Measurements from ENCODE around the gene TPST2.

TPST2 gene

DNA sequence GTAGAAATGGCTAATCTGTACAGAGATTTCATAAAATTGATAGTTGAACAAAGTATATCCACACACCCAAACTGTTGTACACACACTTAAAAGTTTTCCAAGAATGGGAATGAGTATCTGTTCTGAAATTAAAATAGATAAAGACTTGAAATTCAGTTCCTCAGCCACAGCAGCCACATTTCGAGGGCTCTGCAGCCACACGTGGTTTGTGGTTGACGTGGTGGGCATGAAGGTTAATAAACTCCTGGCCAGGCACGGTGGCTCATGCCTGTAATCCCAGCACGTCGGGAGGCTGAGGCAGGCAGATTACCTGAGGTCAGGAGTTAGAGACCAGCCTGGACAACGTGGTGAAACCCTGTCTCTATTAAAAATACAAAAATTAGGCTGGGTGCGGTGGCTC is 24.0 kb downstream of the TPST2 start:
- H3F3A ChIP-seq (ENCODE audit: insufficient read depth, low read length) = no peaks in the 10 kb centered on the region
- H3K4me1 ChIP-seq (ENCODE audit: low read length) = peaks cover 7% of the 10 kb centered on the region; the same call in 1 of the 2 replicates
- H3K27ac ChIP-seq (ENCODE audit: low read length) = no peak overlapping the region
- no peaks in the 10 kb centered on the region for H3K9me3 ChIP-seq (replicated peaks; ENCODE audit: insufficient read depth, low read length)
- TF ChIP-seq EZH2phosphoT487 (IDR thresholded peaks at IDR 0.05; ENCODE audit: low read length) = no peak
- TF ChIP-seq, protein P1, sequence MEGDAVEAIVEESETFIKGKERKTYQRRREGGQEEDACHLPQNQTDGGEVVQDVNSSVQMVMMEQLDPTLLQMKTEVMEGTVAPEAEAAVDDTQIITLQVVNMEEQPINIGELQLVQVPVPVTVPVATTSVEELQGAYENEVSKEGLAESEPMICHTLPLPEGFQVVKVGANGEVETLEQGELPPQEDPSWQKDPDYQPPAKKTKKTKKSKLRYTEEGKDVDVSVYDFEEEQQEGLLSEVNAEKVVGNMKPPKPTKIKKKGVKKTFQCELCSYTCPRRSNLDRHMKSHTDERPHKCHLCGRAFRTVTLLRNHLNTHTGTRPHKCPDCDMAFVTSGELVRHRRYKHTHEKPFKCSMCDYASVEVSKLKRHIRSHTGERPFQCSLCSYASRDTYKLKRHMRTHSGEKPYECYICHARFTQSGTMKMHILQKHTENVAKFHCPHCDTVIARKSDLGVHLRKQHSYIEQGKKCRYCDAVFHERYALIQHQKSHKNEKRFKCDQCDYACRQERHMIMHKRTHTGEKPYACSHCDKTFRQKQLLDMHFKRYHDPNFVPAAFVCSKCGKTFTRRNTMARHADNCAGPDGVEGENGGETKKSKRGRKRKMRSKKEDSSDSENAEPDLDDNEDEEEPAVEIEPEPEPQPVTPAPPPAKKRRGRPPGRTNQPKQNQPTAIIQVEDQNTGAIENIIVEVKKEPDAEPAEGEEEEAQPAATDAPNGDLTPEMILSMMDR (IDR thresholded peaks at IDR 0.05; ENCODE audit: low read length) = no peak
- H3K79me2 ChIP-seq (ENCODE audit: low read length) = peaks cover 98% of the 10 kb centered on the region
- no peak overlapping the region for H2AFZ ChIP-seq (ENCODE audit: low read length)
- no peak for DNase-seq
- H3K9me2 ChIP-seq (replicated peaks; ENCODE audit: insufficient read depth, low read length) = no peaks in the 10 kb centered on the region
- H4K20me1 ChIP-seq (ENCODE audit: insufficient read depth, low read length) = peaks cover 40% of the 10 kb centered on the region
- H3K4me2 ChIP-seq (ENCODE audit: low read depth, low read length) = no peak overlapping the region
- no peaks in the 10 kb centered on the region for H3K27me3 ChIP-seq (replicated peaks; ENCODE audit: insufficient read depth, low read length)
- no peak overlapping the region for H3K4me3 ChIP-seq (ENCODE audit: low read length)
- H3K9ac ChIP-seq (ENCODE audit: low read length) = no peak overlapping the region
- H3K36me3 ChIP-seq (replicated peaks; ENCODE audit: insufficient read depth, low read length) = peaks cover 10% of the 10 kb centered on the region; the same call in 1 of the 2 replicates

DNA sequence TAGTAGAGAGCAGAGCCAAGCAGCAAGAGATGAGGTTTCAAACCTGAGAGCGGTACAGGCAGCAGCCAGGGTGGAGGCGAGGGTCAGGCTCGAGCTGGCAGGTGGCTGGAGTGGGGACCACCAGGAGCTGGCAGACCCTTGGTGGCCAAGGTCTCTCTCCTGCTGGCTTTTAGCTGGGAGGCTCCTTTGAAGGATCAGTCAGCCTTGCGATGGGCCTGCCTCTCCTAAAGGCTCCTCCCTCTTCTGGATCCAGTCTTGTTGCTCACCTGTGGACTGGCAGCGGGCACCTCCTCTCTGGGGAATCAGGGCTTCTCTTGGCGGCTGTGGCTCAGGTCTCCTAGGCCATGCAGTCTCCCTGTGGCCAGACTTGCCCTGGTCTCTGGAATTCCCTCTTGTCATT is 24.8 kb downstream of the TPST2 start:
- H3K4me3 ChIP-seq (ENCODE audit: low read length) = no peak overlapping the region
- H3K4me1 ChIP-seq (ENCODE audit: low read length) = peaks cover 7% of the 10 kb centered on the region; the same call in 1 of the 2 replicates
- H3K79me2 ChIP-seq (ENCODE audit: low read length) = peaks cover 98% of the 10 kb centered on the region
- H4K20me1 ChIP-seq (ENCODE audit: insufficient read depth, low read length) = peaks cover 37% of the 10 kb centered on the region
- no peak overlapping the region for H2AFZ ChIP-seq (ENCODE audit: low read length)
- H3K9me3 ChIP-seq (replicated peaks; ENCODE audit: insufficient read depth, low read length) = no peaks in the 10 kb centered on the region
- no peak overlapping the region for H3K4me2 ChIP-seq (ENCODE audit: low read depth, low read length)
- H3K27ac ChIP-seq (ENCODE audit: low read length) = no peak overlapping the region
- H3K9ac ChIP-seq (ENCODE audit: low read length) = no peak overlapping the region
- no peaks in the 10 kb centered on the region for H3K9me2 ChIP-seq (replicated peaks; ENCODE audit: insufficient read depth, low read length)
- no peaks in the 10 kb centered on the region for H3F3A ChIP-seq (ENCODE audit: insufficient read depth, low read length)
- H3K27me3 ChIP-seq (replicated peaks; ENCODE audit: insufficient read depth, low read length) = no peaks in the 10 kb centered on the region
- DNase-seq = no peak
- TF ChIP-seq, protein P1 (IDR thresholded peaks at IDR 0.05; ENCODE audit: low read length) = no peak
- TF ChIP-seq EZH2 (optimal IDR thresholded peaks at IDR 0.05; ENCODE audit: low read depth, low read length) (no peak), EZH2phosphoT487 (IDR thresholded peaks at IDR 0.05; ENCODE audit: low read length) (no peak)
- peaks cover 10% of the 10 kb centered on the region; the same call in 1 of the 2 replicates for H3K36me3 ChIP-seq (replicated peaks; ENCODE audit: insufficient read depth, low read length)

DNA sequence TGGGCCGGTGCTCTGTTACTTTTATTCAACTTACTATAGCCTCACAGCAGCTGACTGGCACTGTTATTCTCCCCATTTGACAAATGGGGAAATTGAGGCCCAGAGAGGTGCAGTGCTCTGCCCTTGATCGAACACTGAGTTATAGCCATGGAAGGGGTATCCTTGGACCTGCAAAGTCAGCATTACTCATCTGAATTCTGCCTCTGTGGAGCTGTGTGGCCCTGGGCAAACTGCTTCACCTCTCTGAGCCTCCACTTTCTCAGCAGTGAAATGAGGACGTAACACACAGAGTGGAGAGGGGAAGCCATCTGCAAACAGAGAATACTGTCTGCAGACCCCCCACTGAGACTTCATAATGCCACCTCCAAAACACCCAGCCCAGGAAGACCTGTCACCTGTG is 25.3 kb downstream of the TPST2 start:
- H3F3A ChIP-seq (ENCODE audit: insufficient read depth, low read length) = peaks cover 1% of the 10 kb centered on the region; the same call in 1 of the 2 replicates
- no peak for TF ChIP-seq EZH2phosphoT487 (IDR thresholded peaks at IDR 0.05; ENCODE audit: low read length)
- no peak for TF ChIP-seq EZH2 (optimal IDR thresholded peaks at IDR 0.05; ENCODE audit: low read depth, low read length)
- TF ChIP-seq, protein P1 (IDR thresholded peaks at IDR 0.05; ENCODE audit: low read length) = no peak
- peaks cover 38% of the 10 kb centered on the region for H4K20me1 ChIP-seq (ENCODE audit: insufficient read depth, low read length)
- no peaks in the 10 kb centered on the region for H3K27me3 ChIP-seq (replicated peaks; ENCODE audit: insufficient read depth, low read length)
- H2AFZ ChIP-seq (ENCODE audit: low read length) = no peak overlapping the region
- peaks cover 99% of the 10 kb centered on the region for H3K79me2 ChIP-seq (ENCODE audit: low read length)
- H3K4me1 ChIP-seq (ENCODE audit: low read length) = peaks cover 7% of the 10 kb centered on the region; the same call in 1 of the 2 replicates
- H3K9me2 ChIP-seq (replicated peaks; ENCODE audit: insufficient read depth, low read length) = no peaks in the 10 kb centered on the region
- H3K27ac ChIP-seq (ENCODE audit: low read length) = no peak overlapping the region
- no peak overlapping the region for H3K9ac ChIP-seq (ENCODE audit: low read length)
- no peaks in the 10 kb centered on the region for H3K9me3 ChIP-seq (replicated peaks; ENCODE audit: insufficient read depth, low read length)
- DNase-seq = no peak
- H3K4me3 ChIP-seq (ENCODE audit: low read length) = no peak overlapping the region
- H3K4me2 ChIP-seq (ENCODE audit: low read depth, low read length) = no peak overlapping the region
- peaks cover 11% of the 10 kb centered on the region; the same call in 1 of the 2 replicates for H3K36me3 ChIP-seq (replicated peaks; ENCODE audit: insufficient read depth, low read length)
